GM10266 (cell line): ENCODE results near the gene LARP4B.

Experiments used
- DNase-seq: peaks from one replicate; pipeline ENCODE4 v3.0.0; 2012; ENCODE audit errors: extremely low spot score
- TF ChIP-seq, protein P1 (sequence below): IDR thresholded peaks from 2 replicates; pipeline ENCODE4 v1.5.1; 2012; ENCODE audit warnings: mild to moderate bottlenecking, low read depth; ENCODE audit not compliant: control insufficient read depth, insufficient read depth; ENCODE audit errors: missing control alignments

LARP4B gene

DNA sequence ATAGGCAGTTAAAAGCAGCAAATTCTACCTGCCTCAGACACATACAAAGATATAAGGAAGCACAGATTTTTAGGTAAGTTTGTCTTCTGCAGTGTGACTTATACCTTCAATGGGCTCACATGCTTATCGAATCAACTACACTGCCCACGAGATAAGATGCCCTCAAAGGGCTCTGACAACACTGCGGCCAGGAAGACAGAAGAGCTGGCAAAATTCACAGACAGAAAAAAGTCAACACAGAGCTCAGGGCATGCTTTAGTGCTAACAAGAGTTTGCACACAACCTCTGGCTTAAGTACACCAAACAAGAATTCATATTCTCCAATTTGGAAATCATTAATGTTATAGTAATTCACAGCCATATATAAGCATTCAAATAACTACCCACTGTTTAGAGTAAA, 62.3 kb downstream of the LARP4B start:
- no peak for DNase-seq
- TF ChIP-seq, protein P1, sequence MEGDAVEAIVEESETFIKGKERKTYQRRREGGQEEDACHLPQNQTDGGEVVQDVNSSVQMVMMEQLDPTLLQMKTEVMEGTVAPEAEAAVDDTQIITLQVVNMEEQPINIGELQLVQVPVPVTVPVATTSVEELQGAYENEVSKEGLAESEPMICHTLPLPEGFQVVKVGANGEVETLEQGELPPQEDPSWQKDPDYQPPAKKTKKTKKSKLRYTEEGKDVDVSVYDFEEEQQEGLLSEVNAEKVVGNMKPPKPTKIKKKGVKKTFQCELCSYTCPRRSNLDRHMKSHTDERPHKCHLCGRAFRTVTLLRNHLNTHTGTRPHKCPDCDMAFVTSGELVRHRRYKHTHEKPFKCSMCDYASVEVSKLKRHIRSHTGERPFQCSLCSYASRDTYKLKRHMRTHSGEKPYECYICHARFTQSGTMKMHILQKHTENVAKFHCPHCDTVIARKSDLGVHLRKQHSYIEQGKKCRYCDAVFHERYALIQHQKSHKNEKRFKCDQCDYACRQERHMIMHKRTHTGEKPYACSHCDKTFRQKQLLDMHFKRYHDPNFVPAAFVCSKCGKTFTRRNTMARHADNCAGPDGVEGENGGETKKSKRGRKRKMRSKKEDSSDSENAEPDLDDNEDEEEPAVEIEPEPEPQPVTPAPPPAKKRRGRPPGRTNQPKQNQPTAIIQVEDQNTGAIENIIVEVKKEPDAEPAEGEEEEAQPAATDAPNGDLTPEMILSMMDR = no peak

DNA sequence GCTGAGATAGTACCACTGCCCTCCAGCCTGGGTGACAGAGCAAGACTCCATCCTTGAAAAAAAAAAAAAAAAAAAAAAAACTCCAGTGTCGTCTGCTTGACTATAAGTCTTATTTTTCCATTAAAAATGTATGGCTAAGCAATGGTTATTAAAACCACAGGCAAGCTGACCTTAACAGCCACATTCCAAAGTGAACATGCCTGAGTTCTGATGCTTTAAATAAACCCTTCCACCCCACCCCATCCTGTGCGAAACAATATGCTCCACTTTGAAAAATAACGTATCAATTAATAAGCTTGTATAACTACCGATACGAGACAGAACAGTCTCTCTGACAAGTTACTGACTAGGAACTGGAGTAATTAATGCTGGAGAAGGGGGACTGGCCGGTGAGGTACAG, 63.7 kb downstream of the LARP4B start:
- TF ChIP-seq, protein P1 = no peak
- no peak for DNase-seq

GRCh38 chr10:866577-866941, 64.9 kb downstream of the LARP4B start:
- DNase-seq = no peak
- TF ChIP-seq, protein P1 = no peak

GRCh38 chr10:865924-866576, 65.5 kb downstream of the LARP4B start:
- TF ChIP-seq, protein P1 = no peak
- DNase-seq = no peak

DNA sequence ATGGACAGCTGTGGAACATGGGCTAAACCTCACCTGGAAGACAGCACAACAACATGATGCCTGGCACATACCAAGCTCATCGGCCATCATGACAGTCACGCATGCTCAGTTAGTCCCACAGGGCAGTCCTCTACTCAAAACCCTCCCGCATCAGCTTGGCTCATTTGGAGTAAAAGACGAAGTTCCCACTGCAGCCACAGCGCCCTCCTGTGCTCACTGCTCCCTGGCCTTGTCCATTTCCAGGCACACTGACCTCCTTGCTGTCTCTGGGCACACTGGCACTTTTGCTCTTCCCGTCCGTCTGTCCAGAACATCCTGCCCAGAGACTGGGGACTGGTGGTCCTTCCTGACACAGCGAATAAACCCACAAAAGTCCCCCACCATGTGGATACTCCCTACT, 66.2 kb downstream of the LARP4B start:
- DNase-seq = no peak
- TF ChIP-seq, protein P1 = peak; percentile 29

GRCh38 chr10:860519-860918, 71.0 kb downstream of the LARP4B start:
- TF ChIP-seq, protein P1 = no peak
- no peak for DNase-seq

DNA sequence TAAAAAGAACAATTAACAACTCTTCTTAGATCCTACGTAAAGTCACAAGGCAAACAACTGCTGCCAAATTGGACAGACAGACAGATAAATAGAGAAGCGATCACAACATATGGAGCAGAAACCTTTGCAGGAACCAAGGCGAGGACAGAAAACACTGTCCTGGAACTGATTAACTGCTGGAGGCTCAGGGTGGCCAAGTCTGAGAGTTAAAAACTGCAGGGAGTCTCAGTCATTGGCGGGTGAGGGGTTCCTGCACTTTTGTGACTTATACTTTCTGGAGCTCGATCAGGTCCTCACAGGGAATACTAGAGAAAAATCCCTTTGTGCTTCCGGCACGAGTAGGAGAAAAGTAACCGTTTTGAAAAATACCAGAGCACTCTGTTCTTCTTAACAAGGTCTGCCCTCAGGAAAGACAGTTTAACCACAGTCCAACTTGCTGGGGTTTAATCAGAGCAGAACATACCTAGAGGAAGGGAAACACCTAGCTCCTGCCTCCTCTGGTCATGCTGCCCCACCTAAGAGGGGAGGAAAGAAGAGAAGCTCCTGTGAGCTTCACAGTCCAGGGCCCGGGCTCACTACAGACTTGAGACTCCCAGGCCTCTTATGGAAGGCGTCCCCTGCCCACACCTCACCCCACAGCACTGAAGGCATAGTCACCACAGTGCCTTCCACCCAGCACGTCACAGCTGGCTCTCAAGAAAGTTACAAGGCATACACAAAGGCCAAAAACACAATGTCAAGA, 74.9 kb downstream of the LARP4B start:
- no peak for DNase-seq
- TF ChIP-seq, protein P1 = no peak
